AG04450 (cell line): ENCODE results near the gene CYP46A1. TPM values are rescaled to one million over a fixed set of nuclear protein-coding genes. Genes with fewer than 3 reads are reported as not detected.

Source experiments
- CTCF ChIA-PET: fragments of 300-600, 350-600 bp; formaldehyde crosslinking; extraction: SDS; loops from one replicate; lab custom pipeline; 2022; ENCODE audit warnings: antibody characterized with exemption, inconsistent platforms; lab: Charles Lee
- POLR2A ChIA-PET: fragments of 350-600 bp; formaldehyde crosslinking; extraction: SDS; loops from one replicate; lab custom pipeline; 2021; ENCODE audit warnings: antibody characterized with exemption, inconsistent platforms; lab: Yijun Ruan, JAX
- DNase-seq: peaks from one replicate; pipeline ENCODE4 v3.0.0-alpha.2; 2011; ENCODE audit warnings: low read depth, low spot score
- H3K27ac ChIP-seq: one replicate; pipeline ENCODE4 v1.5.1; 2012; ENCODE audit warnings: low read depth, low read length, control low read depth
- H3K27me3 ChIP-seq: one replicate; pipeline ENCODE4 v1.6.0; 2012; ENCODE audit warnings: low read length; ENCODE audit not compliant: control insufficient read depth, insufficient read depth
- H3K4me3 ChIP-seq: 2 replicates; pipeline ENCODE4 v1.5.1; 2011; ENCODE audit warnings: mild to moderate bottlenecking, low read depth, low read length, control low read depth
- H3K9me3 ChIP-seq: 2 replicates; pipeline ENCODE4 v1.5.1; 2012; ENCODE audit warnings: low read length; ENCODE audit not compliant: control insufficient read depth, insufficient read depth
- CTCF ChIP-seq: IDR thresholded peaks from 2 replicates; pipeline ENCODE4 v1.5.1; 2011; ENCODE audit warnings: low read depth, low read length, control low read depth, inconsistent platforms
- polyA plus RNA-seq: library from polyadenylated mRNA; depleted of rRNA; stranded (reverse); fragments of >200 nt; gene quantifications from 2 replicates; pipeline ENCODE4 v1.2.3, GENCODE V29; 2011

CYP46A1 gene
- polyA plus RNA-seq, 1 experiment: 0.07 TPM

DNA sequence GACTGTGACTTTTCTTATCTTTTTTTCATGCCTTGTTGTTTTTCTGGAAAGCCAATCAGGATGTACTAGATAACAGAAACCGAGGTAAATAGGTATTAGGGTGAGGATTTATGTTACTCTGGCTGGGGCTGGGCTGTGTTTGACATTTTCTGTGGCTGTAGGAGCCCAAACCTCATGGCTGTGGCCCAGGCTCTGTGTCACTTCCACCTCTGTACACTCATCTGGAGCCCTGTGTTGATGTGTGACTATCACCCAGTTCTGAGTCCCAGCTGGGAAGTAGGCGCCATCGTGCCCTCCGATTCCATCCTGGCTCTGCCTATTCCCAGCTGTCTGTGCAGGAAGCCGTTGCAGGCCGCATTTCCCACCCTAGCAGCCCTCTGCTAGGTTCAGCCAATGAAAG lies 40.8 kb upstream of the CYP46A1 start:
- DNase-seq: no peak
- TF ChIP-seq CTCF: no peak
- Histone ChIP-seq H3K27me3 (no peaks in the 10 kb centered on the region), H3K9me3 (no peaks in the 10 kb centered on the region; the same call in 1 of the 2 replicates), H3K27ac (no peak overlapping the region), H3K4me3 (no peak overlapping the region)
- CTCF ChIA-PET: interaction anchor here (0.6 kb wide), 1 partner anchor 15 kb away, joined by 3 read pairs; no protein-coding TSS in a partner anchor
- POLR2A ChIA-PET: no interaction called here

DNA sequence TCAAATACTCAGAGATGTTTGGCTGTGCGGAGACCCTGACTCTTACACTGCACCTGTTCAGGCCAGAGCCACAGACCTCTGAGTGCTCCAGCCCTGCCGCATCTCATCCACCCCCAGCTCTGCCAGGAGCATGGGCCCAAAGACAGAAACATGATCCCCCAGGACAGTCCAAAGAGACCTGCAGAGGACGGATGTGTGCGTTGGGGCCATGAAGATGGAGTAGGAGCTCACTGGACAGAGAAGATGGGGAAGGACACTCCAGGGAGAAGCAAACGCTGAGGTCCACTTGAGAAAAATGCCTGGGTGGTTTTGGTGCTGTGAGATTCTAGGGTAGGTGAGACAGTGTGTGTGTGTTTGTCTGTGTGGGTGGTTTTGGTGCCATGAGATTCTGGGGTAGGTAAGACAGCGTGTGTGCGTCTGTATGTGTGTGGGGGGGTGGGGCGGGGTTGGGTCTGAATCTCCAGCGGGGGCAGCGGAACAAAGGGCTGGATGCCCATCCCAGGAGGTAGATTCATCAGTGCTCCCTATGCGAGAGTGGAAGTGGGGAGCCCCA lies 40.0 kb upstream of the CYP46A1 start:
- Histone ChIP-seq H3K4me3 (no peak overlapping the region), H3K27ac (no peak overlapping the region), H3K9me3 (no peaks in the 10 kb centered on the region; the same call in 1 of the 2 replicates), H3K27me3 (no peaks in the 10 kb centered on the region)
- POLR2A ChIA-PET: no interaction called here
- no peak for TF ChIP-seq CTCF
- CTCF ChIA-PET: no interaction called here
- DNase-seq: no peak

- CTCF ChIA-PET: no interaction called here
- Histone ChIP-seq H3K27ac (no peak within 1 kb of the TSS), H3K27me3 (no peaks in the 10 kb centered on the region), H3K9me3 (no peaks in the 10 kb centered on the region; the same call in 1 of the 2 replicates), H3K4me3 (peak within 1 kb of the TSS; percentile 35)
- no peak for DNase-seq
- POLR2A ChIA-PET: interaction anchor here (0.9 kb wide), 1 partner anchor 39 kb away, joined by 3 read pairs; the partner anchor contains the start of gene CYP46A1
- no peak for TF ChIP-seq CTCF
Measured at GRCh38 chr14:99644723-99645544, 39.2 kb upstream of the CYP46A1 start, which contains the start of gene HHIPL1. Gene HHIPL1 (plus strand): TSS chr14:99645129. CDS start chr14:99645208, 79 bp downstream.

- no peak for DNase-seq
- no peak overlapping the region for H3K27ac ChIP-seq
- CTCF ChIA-PET: no interaction called here
Measured at GRCh38 chr14:99645545-99646505, 38.3 kb upstream of the CYP46A1 start.

More at GRCh38 chr14:99645545-99646505, 38.3 kb upstream of the CYP46A1 start:
- no peaks in the 10 kb centered on the region; the same call in 1 of the 2 replicates for H3K9me3 ChIP-seq
- POLR2A ChIA-PET: interaction anchor here (0.9 kb wide), 1 partner anchor 38 kb away, joined by 3 read pairs; the partner anchor contains the start of gene CYP46A1
- H3K27me3 ChIP-seq: no peaks in the 10 kb centered on the region
- no peak for TF ChIP-seq CTCF
- peak overlapping the region; percentile 35 for H3K4me3 ChIP-seq
